HG02798 (cell line): ENCODE measurements around the gene MPO.

ENCODE experiments used
- ATAC-seq: cut with Tn5 transposase; IDR thresholded peaks from one replicate; pipeline ENCODE4 v1.9.1; 2021; ENCODE audit warnings: mild to moderate bottlenecking; ENCODE audit not compliant: unreplicated experiment, poor library complexity

The MPO gene

DNA sequence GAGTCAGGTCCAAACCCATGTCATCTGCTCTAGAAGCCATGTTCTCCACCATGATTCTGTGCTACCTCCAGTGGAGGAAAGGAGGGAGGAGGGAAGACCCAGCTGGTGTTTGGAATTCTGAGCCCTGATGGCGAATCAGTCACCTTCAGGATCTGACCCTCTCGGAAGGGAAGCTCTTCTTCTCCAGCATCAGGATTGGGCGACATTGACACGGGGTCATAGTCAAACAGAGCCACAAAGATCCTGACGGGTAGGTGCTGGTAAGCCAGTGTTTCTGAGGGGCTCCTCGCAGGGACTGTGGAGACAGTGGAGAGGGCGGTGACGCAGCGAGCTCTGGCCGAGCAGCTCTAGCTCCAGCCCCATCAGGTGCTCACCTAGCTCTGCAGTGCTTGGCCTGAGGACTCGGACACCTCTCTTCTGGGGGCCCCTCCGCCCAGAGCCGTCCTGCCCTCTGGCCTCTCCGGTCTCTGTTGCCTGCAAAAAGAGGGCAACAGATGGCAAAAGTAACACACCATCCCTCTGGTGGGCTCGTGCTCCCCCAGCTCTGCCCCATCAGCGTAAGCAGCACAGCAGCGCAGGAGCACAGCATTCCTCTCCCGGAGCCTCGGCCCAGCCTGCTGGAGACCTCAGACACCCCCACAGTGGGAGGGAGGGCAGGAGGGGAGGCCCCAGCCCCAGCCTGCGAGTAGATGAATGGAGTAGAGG, 26.9 kb upstream of the MPO start:
- no peak for ATAC-seq

DNA sequence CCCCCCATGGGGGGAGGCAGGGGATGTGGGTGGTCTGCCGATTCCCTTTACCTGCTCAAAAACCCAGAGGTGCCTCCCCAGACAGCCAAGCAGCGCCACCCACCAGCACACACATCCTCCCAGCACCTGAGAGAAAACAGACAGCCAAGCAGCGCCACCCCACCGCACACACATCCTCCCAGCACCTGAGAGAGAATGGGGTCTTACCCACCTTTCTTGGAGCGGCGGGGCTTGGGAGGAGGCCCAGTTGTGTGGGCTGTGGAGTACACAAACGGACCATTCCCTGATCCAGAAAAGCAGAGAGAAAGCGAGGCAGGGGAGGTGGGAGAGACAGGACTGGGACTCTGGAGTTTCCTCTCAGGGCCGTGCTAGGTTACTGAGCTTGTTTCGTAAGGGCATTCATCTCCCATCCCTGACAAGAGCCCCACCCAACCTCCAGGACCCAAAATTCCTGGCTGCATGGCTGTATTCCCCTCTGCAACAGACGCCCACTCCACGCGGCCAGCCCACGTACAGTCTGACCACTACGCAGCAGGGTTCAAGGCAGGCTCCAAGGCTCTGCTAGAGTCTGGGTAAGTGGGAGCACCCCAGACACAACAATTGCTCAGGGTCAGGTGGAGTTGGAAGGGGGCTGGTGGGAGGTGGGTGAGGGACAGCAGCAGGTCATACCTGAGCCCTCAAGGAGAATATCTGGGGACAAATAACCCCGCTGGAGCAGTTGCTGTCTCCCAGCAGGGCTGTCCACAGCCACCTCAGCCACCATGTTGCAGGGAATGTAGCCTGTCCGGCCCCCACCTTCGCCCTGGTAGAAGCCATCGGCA, 25.6 kb upstream of the MPO start:
- ATAC-seq, result no peak

DNA sequence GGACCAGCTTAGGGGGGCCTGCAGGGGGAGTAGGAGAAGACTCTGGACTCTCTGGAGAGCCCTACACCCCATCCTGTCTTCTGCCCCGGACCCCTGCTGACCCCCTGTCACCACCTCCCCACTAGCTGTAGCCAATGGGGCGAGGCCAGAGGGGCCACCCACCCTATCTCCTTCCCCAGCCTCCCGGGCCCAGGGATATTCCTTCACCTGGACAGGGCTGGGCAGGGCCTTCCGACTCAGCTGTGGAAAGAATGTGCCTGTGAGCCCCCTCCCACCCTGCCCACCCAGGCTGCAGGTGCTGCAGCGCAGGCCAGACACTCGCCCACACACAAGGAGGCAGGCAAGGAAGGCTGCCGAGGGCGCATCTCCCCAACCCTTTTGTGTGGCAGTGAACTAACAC, 24.9 kb upstream of the MPO start:
- ATAC-seq, result no peak

DNA sequence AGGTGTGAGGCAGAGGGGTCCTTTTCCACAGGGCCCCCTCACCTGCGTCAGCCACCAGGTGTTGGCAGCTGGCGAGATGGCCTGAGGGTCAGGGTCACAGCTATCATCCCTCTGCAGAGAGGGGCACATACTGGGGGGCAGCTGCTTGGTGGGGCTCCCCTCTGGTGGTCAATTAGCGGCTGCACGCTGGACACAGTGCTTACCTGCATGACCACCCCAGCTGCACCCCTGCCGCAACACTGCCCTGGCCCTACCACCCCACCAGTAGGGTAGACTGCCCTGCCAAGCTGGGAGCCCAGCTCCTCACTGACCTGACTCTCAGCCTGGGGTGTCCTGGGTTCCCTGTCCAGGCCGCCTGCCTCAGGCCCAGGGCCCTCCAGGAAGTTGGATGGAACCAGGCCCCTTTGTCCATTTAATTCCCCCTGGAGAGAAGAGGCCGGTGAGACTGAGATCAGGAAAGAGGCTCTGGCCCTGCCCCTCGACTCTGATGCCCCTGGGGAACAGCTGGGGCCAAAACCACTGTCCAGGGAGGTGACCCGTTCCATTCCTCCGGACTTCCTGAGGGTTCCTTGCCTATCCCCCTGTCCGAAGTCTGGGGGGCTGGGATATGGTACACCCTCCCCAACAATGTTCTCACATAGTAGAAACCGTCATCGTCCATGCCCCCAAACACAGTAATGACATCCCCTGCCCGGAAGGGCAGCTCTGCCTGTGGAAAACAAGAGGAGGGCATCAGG, 24.2 kb upstream of the MPO start:
- ATAC-seq, result no peak

DNA sequence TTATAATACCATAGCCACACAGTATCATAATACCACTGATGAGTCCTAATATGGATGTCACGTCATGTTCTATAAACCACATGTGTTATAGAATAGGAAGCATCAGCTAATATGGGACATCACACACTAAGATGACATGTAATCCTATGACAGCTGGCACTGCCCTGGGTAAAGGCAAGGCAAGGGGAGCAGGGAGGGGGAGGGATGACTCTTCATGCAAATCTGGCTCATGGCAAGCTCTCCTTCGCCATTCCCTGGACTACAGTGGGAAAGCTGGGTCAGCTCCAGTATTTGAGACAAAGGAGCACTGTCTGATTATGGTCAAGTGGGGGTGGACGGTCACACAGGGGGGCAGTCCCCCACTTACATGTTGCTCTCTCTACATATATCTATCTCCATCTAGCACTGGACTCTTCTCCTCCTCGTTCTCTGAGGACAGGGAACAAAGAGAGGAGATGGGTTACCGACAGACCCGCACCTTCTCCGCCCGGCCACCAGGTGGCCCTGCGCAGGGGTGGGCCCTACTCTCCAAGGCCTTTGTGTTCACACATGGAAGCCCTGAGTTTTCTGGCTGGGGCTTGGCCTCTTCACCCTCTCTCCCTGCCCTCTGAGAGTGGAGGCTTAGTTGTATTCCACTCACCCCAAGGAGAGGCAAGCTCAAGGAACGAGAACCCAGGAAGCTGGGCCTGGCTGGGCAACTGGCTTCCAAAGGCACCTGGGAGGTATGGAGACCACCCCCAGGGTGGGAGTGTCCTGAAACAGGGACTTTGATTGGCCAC, 23.4 kb upstream of the MPO start:
- ATAC-seq, result peak; percentile 65

DNA sequence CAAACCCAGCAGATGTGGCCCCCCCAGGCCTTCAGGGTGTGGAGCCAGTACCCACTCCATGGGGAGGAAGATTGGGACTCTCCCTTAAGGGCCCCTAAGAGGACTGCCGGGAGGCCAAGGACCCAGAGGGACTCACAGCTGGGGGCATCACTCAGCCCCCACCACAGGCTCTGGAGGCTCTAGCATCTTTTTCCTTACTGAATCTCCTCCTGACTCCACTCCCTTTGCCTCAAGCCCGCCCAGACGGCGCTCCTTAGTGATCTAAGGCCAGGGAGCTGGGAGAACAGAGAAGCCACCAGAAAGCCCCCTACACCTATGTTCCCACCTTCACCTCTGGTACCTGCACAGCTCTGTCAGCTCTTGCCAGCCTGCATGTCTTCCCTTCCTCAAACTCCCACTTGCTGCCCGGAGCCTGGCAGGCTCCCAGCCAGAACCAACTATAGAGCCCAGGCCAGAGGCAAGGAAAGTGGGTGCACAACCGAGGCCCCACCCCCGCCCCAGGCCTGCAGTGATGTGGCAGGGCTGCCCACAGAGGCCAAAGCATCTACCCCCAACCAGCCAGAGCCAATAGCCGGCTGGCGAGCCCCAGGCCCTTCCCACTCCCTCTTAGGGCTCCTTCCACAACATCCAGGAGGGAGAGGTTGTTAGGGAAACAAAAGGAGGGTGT, 22.3 kb upstream of the MPO start:
- no peak for ATAC-seq

DNA sequence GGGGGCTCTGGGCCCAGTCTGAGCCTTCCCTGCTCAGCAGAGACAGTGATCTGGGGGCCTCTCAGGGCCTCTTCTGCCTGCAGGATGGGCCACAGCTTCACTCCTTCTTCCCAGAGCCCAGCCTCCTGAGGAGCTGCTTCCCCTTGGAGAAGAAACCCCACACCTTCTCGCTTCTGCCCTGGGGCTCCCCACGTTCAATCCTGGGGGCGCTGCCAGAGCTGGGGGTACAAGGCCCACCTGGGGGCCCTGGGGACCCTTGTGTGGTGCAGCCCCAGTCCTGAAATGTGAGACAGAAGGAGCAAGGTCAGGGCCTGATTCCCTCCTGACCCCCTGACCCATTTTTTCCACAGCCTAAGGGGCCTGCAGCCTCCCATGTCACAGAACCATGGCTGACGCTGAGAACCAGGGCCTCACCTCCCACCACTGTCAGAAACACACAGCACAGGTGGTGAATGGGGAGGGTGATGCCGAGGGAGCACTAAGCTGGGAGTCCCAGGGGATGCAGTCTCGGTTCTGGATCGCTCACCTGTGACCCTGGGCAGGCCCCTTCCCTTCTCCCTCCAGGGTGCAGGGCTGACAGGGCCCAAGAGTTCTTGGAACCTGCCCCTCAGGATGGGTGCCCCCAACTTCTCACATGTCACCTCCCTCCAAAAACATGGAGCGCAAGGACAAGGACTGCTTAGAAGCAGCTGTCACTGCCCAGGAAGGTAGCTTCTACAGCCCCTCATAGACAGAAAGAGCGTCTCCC, 21.6 kb upstream of the MPO start:
- no peak for ATAC-seq

DNA sequence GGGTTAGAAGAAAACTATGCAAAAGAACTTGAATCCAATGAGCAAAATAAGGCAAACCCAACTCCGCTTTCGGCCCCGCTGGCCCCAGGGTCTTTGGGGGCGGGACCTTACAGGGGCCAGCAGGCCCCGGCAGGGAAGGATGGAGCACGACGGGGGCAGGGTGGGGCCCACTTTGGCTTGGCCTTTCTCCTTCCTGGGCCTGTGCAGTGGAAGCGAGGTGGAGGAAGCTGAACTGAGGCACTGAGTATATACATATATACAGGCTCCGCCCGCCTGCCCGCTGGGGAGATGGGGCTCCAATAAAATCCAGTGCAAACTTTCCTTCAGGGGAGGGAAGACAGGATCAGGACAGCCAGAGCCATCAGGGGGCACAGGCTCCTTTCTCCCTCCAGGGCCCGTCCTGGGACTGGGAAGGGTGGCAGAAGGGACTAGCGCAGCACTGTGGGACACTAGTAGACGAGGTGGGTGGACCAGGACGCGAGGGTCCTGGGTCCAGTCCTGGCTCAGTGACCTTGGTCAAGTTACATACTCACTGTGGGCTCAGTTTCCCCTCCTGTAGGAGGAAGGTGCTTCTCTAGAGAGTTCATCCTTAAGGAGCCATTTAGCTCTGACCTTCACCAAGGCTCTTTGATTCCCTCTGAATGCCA, 20.9 kb upstream of the MPO start:
- no peak for ATAC-seq

DNA sequence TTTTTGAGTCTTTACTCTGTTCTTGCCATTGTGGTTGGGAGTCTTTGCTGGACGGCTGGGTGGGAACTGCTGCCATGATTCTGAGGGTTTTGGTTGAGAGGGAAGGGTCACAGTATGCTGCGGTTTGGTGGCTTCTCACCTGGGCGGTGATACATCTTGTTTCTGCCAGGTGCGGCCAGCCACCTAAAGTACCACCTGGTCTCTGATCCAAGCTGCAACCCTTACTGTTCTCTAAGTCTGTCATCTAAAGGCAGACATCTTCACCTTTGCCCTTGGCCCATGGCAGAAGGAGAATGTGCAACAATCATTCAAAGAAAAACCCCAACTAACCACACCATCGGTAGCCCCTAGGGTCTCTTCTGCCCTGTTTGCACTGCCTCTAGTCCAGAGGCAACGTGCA, 19.6 kb upstream of the MPO start:
- no peak for ATAC-seq

DNA sequence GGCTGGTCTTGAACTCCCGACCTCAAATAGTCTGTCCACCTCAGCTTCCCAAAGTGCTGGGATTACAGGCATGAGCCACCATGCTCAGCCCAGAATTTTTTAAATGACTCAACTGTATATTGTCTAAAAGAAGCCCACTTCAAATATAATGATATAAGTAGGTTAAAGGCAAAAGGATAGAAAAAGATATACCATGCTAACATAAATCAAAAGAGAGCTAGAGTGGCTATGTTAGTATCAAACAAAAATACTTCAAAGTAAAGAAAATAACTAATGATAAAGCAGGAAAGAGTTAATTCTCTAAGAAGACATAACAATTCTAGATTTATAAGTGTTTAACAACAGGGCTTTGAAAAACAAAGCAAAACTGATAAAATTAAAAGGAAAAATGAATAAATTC, 13.3 kb upstream of the MPO start:
- ATAC-seq, result no peak

DNA sequence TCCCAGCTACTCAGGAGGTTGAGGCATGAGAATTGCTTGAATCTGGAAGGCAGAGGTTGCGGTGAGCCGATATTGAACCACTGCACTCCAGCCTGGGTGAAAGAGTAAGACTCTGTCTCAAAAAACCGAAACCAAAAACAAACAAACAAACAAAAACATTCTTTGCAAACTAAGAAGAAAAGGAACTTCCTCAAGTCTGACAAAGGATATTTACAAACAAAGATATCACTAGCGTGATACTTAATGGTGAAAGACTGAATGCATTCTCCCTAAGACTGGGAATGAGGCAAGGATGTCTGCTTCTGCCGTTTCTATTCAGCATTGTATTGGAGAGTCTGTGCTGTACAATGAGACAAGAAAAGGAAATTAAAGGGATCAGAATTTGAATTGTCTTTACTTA, 10.5 kb upstream of the MPO start:
- ATAC-seq, result no peak

DNA sequence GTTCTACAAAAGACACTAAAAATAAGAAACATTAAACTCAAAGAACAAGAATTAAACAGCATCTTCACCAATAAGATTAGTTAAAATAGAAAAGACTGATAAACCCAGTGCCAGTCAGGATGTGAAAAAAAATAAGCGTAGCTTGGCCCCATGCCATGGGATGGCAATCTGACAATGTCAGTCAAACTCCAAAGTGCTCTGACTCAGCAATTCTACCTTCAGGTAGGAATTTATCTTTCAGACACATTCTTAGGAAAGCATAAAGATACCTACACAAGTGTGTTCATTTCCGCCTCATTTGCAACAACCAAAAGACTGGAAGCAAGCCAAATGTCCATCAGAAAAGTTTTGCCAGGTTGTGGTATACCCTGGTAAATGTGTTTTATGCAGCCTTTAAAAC, 9.1 kb upstream of the MPO start:
- no peak for ATAC-seq

DNA sequence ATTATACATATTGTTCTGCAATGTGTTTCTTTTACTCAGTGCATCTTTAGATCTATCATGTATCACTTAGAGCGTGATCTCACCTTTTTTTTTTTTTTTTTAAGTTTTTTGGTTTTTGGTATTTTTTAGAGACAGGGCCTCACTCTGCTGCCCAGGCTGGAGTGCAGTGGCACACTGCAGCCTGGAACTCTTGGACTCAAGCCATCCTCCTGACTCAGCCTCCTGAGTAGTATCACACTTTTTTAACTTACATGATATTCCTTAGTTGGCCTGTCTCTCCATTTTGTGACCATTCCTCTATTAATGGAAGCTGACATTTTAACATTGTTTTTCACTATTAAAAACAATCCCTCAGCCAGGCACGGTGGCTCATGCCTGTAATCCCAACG, 4.7 kb upstream of the MPO start:
- ATAC-seq, result no peak

DNA sequence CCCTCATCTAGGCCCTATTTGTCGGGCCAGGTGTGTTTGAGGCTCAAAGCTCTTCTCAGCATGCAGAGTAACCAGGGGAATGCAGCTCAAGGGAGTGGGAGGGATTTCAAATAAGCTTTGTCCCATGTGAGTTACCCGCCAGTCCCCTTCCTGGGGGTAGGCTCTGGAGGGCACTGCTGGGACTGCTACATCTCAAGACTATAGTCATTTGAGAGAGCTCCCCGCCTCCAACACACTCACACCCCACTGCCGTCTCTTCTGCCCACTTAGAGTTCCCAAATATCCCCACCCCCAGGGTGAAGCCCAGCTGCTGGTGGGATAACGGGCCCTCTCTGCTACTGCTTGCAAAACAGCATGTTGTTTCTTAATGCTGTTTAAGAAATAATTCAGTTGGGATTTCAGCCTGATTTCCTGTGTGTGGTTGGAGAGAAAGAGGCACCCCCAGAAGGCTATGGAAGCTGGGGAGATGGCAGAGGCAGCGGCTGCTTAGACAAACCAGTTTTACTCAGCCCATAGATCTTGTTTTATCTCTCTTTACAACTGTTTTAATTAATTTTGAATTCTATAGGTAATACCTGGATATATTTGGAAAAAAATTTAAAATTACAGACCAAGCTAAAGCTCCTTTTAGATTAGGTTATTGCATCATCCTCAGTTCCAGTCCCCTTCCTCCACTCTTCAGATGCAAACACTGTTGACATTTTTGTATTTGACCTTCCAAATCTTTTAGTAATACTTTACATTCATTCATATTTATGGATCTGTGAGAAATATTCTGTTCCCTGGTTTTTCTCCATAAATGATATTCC, 4.1 kb upstream of the MPO start:
- ATAC-seq, result no peak

DNA sequence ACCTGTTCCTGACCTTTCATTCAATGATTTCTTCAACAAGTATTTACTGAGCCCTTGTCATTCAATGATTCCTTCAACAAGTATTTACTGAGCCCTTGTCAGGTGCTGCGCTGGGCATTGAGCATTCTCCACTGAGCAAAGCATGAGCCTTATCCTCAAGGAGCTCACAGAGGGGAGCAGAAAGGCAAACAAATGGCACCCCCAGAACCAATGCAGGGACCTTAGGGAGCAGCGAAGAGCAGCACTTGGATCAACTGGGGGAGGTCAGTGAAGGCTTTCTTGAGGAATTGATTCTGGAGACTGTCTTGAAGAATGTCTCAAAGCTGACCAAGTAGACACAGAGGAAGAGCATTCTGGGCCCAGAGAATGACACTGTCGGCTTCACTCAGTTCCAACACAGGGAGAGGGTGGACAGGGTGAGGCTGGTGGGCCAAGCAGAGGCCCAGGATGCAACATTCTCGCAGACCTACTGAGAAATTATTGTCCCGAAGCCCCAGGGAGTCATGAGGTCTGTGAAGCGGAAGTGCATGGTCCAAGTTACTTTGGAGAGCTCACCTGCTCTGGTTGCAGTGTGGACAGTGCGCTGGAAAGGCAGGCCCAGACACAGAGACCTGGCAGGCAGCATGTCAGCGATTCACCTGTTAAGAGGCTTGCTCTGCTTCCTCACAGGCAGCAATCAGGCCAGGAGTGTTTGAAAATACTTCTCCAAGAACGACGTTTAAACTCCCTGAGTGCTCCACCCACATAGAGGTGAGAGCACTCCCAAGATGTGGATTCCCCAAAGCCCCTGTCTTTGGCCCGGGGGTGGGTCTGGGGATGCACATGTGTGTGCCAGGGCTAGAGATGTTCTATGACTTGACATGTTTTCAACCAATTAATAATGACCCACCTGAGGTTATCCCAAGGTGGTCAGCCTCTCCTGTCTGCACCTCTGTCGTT, 3.2 kb upstream of the MPO start:
- no peak for ATAC-seq

DNA sequence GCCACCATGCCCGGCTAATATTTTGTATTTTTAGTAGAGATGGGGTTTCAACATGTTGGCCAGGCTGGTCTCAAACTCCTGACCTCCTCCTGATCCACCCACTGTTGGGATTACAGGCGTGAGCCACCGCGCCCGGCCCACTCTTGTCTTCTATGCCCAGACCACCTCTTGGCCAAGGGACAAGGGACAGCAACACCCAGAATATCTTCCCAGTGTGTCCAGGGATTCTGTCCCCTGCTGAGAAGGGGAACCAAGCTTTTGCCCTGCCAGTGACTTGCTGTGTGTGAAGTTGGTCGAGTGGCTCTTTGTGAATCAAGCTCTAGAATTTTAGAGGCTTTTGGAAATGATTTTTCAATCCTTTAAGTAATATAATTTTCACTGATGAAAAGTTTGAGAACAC, 1.7 kb upstream of the MPO start:
- no peak for ATAC-seq

DNA sequence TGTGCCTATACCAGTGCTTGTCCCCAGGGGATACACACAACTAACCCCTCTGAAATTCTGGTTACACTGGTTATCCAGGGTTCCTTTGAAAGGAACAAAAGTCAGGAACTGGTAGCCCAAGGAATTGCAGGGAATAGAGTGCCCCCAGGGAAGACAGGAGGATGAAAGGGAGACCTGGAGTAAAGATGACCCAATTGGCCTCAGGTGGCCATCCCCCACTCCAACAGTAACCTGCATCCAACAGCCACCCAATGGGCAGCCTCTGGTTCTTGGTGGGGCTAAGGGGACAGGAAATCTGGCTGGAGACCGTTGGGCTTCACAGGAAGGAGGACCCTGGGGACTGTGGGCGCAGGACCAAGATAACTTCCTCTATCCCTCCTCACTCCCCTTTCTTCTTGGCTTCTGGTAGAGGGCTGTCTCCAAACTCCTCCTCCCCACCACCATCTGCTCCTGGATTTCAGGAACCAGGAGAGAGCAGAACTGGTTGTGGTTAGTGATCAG, 826 bp upstream of the MPO start:
- ATAC-seq, result no peak
